GM18502 (cell line): ENCODE results near the gene CRAT.
"Not testable (repeated sequence)": the region's sequence is repeated elsewhere in the genome, so short reads cannot be mapped to it uniquely, and the experiment has no call there.

ENCODE experiments used
- ATAC-seq: cut with Tn5 transposase; IDR thresholded peaks from one replicate; pipeline ENCODE4 v1.9.1; 2021; ENCODE audit warnings: mild to moderate bottlenecking; ENCODE audit not compliant: unreplicated experiment, poor library complexity

CRAT gene

GRCh38 chr9:129139233-129139992, 28.8 kb upstream of the CRAT start:
- ATAC-seq: peak; percentile 16

DNA sequence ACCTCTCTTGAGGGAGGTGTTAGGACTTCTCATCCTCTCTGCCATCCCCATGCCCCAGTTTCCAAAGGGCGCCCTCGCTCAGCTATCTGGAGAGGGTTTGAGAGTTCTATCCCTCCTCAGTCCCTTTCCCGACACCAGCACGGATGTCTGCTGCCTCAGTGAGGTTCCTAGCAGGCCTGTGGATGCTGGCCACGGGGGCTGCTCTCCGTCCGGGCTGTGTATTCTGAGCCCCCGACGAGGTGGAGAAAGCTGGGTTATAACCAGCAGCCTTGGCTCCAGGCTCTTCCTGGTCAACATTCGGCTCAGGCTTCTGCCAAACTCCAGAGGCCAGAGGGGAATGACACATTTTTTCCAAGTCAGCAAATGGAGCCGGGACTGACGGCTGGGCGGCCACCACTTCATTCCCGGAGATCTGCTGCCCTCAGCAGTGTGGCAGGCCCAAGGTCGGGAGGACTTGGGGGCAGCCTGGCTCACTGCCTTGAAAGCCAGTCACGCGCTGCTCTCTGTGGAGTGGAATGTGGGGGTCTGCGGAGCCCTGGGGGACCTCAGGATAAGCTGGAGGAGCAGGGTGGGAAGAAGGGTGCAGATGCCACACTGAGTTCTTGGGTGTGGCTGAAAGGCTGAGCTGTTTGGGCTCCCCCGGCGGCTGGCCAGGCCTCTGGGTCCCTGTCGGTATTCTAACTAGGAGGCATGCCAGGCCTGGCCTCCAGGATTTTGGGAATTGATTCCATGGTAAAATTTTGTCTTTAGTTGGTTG, 28.1 kb upstream of the CRAT start:
- no peak for ATAC-seq

GRCh38 chr9:129138144-129138462, 27.5 kb upstream of the CRAT start:
- ATAC-seq: no peak

- no peak for ATAC-seq
These were observed 26.9 kb upstream of the CRAT start for GRCh38 chr9:129137292-129138143.

GRCh38 chr9:129136446-129137035, 25.9 kb upstream of the CRAT start:
- no peak for ATAC-seq

DNA sequence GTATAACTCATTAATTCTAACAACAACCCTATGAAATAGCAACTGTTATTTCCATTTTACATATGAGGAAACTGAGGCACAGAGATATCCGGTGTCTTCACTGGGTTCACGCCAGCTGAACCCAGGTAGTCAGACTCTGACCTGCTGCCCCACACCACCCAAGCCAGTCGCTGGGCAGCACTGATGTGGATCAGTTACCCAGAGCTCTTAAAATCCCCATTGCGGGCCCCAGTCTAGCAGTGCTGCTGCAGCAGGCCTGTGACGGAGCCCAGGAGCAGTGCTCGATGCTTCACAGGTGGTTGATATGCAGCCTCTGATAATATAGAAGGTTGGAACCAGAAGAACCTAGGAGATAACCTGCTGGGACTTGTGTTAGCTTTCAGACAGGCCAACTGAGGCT, 24.9 kb upstream of the CRAT start:
- no peak for ATAC-seq

GRCh38 chr9:129133082-129133481, 22.5 kb upstream of the CRAT start:
- no peak for ATAC-seq

- ATAC-seq: peak; percentile 71
These were observed 20.9 kb upstream of the CRAT start for GRCh38 chr9:129131300-129132145.

DNA sequence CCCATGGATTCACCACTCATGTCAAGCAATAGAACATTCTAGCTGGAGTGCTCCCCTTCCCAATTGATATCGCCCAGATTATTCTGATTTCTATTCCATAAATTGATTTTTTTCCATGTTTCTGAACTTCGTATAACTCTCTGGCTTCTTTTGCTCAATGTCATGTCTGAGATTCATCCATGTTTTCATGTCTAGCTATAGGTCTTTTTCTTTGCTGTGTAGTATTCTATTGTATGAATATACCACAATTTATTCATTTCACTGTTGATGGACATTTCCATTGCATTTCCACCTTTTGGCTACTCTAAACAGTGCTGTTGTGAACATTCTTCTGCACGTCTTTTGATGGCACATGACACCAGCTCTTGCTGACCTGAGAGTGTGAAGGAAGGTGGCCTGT, 20.2 kb upstream of the CRAT start:
- no peak for ATAC-seq

- not testable (repeated sequence) for ATAC-seq
These were observed 19.7 kb upstream of the CRAT start for GRCh38 chr9:129130271-129130670.

DNA sequence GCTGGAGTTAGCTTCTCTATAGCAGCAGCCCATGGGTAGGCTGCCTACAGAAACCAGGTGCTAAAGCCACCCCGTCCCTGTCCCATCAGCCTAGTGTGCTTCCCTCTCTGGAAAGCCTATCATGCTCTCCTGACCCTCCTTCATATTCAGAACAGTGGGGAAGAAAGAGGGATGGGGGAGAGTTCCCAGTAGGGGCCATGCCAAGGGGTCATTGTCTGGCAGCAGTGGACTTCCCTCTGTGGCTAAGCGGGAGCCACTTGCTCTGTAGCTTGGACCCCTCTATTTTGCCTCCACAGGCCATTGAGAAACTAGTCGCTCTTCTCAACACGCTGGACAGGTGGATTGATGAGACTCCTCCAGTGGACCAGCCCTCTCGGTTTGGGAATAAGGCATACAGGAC, 18.1 kb upstream of the CRAT start:
- ATAC-seq: no peak

- no peak for ATAC-seq
These were observed 16.4 kb upstream of the CRAT start for GRCh38 chr9:129126749-129127618.

DNA sequence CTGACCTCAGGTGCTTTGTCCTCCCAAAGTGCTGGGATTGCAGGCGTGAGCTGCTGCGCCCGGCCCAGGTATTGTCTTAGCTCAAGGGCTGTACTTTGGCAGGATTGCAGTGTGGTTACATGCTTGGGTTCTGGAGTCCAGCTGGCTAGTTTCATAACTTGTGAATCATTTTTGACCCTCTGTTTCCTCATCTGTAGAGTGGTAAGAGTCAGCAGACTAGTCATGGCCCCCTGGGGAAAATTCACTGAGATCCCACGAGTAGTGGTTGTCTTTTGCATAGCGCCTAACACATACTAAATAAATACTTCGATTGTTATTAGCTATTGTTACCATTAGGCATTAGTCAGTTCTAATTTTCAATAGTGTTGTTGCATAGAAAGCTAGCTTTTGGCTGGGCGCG, 14.9 kb upstream of the CRAT start:
- no peak for ATAC-seq

GRCh38 chr9:129124506-129125069, 14.0 kb upstream of the CRAT start:
- ATAC-seq: no peak

GRCh38 chr9:129122976-129123375, 12.4 kb upstream of the CRAT start:
- ATAC-seq: not testable (repeated sequence)

- ATAC-seq: no peak
These were observed 11.5 kb upstream of the CRAT start for GRCh38 chr9:129122133-129122532.

DNA sequence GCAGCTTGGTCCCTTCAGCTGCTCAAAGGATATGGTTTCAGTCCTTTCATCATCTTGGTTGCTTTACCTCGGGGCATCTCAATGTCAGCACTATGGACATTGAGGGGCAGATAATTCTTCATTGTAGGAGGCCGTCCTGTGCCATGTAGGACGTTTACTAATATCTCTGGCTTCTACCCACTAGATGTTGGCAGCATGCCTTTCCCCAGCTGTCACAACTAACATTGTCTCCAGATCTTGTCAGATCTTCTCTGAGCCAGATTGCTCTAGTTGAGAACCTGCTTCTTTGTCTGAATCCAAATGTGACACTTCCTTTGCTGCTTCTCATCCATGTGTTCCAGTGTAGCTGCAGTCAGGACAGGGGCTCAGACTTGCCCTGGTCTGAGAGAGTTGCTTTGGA, 10.9 kb upstream of the CRAT start:
- no peak for ATAC-seq

GRCh38 chr9:129118799-129119198, 8.2 kb upstream of the CRAT start:
- ATAC-seq: no peak
